GM21529 (cell line): ENCODE data around the gene TTLL11.

Experiments used
- ATAC-seq: cut with Tn5 transposase; IDR thresholded peaks from one replicate; pipeline ENCODE4 v1.9.1; 2021; ENCODE audit not compliant: unreplicated experiment

Gene TTLL11

GRCh38 chr9:121886759-121887485 lies 206.2 kb downstream of the TTLL11 start:
- no peak for ATAC-seq

GRCh38 chr9:121885345-121885901 lies 207.7 kb downstream of the TTLL11 start:
- ATAC-seq: no peak

- no peak for ATAC-seq
These were observed 209.0 kb downstream of the TTLL11 start for GRCh38 chr9:121884057-121884541.

GRCh38 chr9:121883281-121884056 lies 209.6 kb downstream of the TTLL11 start:
- no peak for ATAC-seq

GRCh38 chr9:121881920-121882500 lies 211.1 kb downstream of the TTLL11 start:
- ATAC-seq: no peak

- ATAC-seq: no peak
These were observed 212.7 kb downstream of the TTLL11 start for GRCh38 chr9:121880343-121880898.

- no peak for ATAC-seq
These were observed 214.8 kb downstream of the TTLL11 start for GRCh38 chr9:121878271-121878822.

- no peak for ATAC-seq
These were observed 216.3 kb downstream of the TTLL11 start for GRCh38 chr9:121876658-121877271.

GRCh38 chr9:121876255-121876654 lies 216.9 kb downstream of the TTLL11 start:
- no peak for ATAC-seq

- ATAC-seq: no peak
These were observed 218.6 kb downstream of the TTLL11 start for GRCh38 chr9:121874524-121874923.

- no peak for ATAC-seq
These were observed 221.6 kb downstream of the TTLL11 start for GRCh38 chr9:121871431-121872025.

- ATAC-seq: no peak
These were observed 222.8 kb downstream of the TTLL11 start for GRCh38 chr9:121870271-121870670.

GRCh38 chr9:121868626-121869025 lies 224.5 kb downstream of the TTLL11 start:
- no peak for ATAC-seq

GRCh38 chr9:121866927-121867326 lies 226.2 kb downstream of the TTLL11 start:
- no peak for ATAC-seq

GRCh38 chr9:121865884-121866283 lies 227.2 kb downstream of the TTLL11 start:
- ATAC-seq: no peak

- ATAC-seq: no peak
These were observed 228.0 kb downstream of the TTLL11 start for GRCh38 chr9:121865060-121865459.

- ATAC-seq: no peak
These were observed 229.2 kb downstream of the TTLL11 start for GRCh38 chr9:121863955-121864354.

GRCh38 chr9:121862371-121863332 lies 230.5 kb downstream of the TTLL11 start:
- ATAC-seq: no peak
